Measurements from ENCODE around the gene DIS3L2. TPM values are rescaled to one million over a fixed set of nuclear protein-coding genes. Genes with fewer than 3 reads are reported as not detected.
"Not testable (repeated sequence)": the region's sequence is repeated elsewhere in the genome, so short reads cannot be mapped to it uniquely, and the experiment has no call there.

DIS3L2 gene
- total RNA-seq, 2 experiments from 2014 or later = 20.2 to 20.6 TPM

- Histone ChIP-seq H3K4me3 (ENCODE audit: low read depth, low read length, poor library complexity, severe bottlenecking) (no peak overlapping the region), H3K9me3 (ENCODE audit: low read length) (peaks cover 16% of the 10 kb centered on the region; the same call in 1 of the 2 replicates), H3K4me1 (ENCODE audit: insufficient read depth, low read length, poor library complexity, severe bottlenecking) (no peaks in the 10 kb centered on the region), H3K79me2 (ENCODE audit: insufficient read depth, low read depth, low read length) (no peaks in the 10 kb centered on the region), H3K4me2 (ENCODE audit: low read length) (no peak overlapping the region), H4K20me1 (ENCODE audit: insufficient read depth, low read length) (no peaks in the 10 kb centered on the region), H3K9me2 (ENCODE audit: insufficient read depth, low read length) (no peaks in the 10 kb centered on the region), H2AFZ (ENCODE audit: low read length) (no peak overlapping the region), H3K27ac (ENCODE audit: low read depth, low read length, poor library complexity, severe bottlenecking) (no peak overlapping the region), H3K36me3 (ENCODE audit: insufficient read depth, low read length) (no peaks in the 10 kb centered on the region; the same call in 1 of the 2 replicates)
- DNase-seq (ENCODE audit: low spot score) = peak; percentile 48
- ChIA-PET CTCF (ENCODE audit: unreplicated experiment) (interaction anchor here (0.5 kb wide), 1 partner anchor 237 kb away, joined by 3 read pairs; no protein-coding TSS in a partner anchor), POLR2A (no interaction called here)
- no peak for TF ChIP-seq CTCF (conservative IDR thresholded peaks at IDR 0.05; ENCODE audit: low read length)
- no peak for TF ChIP-seq EZH2phosphoT487 (IDR thresholded peaks at IDR 0.05; ENCODE audit: borderline replicate concordance, low read depth, low read length)
- intact Hi-C loops (cut with micrococcal nuclease; ENCODE audit: unreplicated experiment) = no loop called here
- BruUV-seq (replicated peaks) = no TSS peak
These were observed 348.1 kb downstream of the DIS3L2 start for GRCh38 chr2:232309592-232309991.

- H3K36me3 ChIP-seq (ENCODE audit: insufficient read depth, low read length) = no peaks in the 10 kb centered on the region; the same call in 1 of the 2 replicates
- ChIA-PET CTCF (ENCODE audit: unreplicated experiment) (interaction anchor here (0.5 kb wide), 1 partner anchor 238 kb away, joined by 3 read pairs; no protein-coding TSS in a partner anchor), POLR2A (interaction anchor here (0.5 kb wide), 1 partner anchor 231 kb away, joined by 3 read pairs; no protein-coding TSS in a partner anchor)
- H3K9me3 ChIP-seq (ENCODE audit: low read length) = peaks cover 16% of the 10 kb centered on the region; the same call in 1 of the 2 replicates
- H3K4me1 ChIP-seq (ENCODE audit: insufficient read depth, low read length, poor library complexity, severe bottlenecking) = no peaks in the 10 kb centered on the region
- no peak for DNase-seq (ENCODE audit: low spot score)
- TF ChIP-seq CTCF (conservative IDR thresholded peaks at IDR 0.05; ENCODE audit: low read length) = no peak
- no peaks in the 10 kb centered on the region for H3K79me2 ChIP-seq (ENCODE audit: insufficient read depth, low read depth, low read length)
- BruUV-seq (replicated peaks) = no TSS peak
- no peaks in the 10 kb centered on the region for H4K20me1 ChIP-seq (ENCODE audit: insufficient read depth, low read length)
- no peak overlapping the region for H2AFZ ChIP-seq (ENCODE audit: low read length)
- H3K4me2 ChIP-seq (ENCODE audit: low read length) = no peak overlapping the region
- intact Hi-C loops (cut with micrococcal nuclease; ENCODE audit: unreplicated experiment) = no loop called here
- no peak overlapping the region for H3K4me3 ChIP-seq (ENCODE audit: low read depth, low read length, poor library complexity, severe bottlenecking)
- H3K27ac ChIP-seq (ENCODE audit: low read depth, low read length, poor library complexity, severe bottlenecking) = no peak overlapping the region
- H3K9me2 ChIP-seq (ENCODE audit: insufficient read depth, low read length) = no peaks in the 10 kb centered on the region
These were observed 348.6 kb downstream of the DIS3L2 start for GRCh38 chr2:232310121-232310520.

- Histone ChIP-seq H3K36me3 (ENCODE audit: insufficient read depth, low read length) (no peaks in the 10 kb centered on the region; the same call in 1 of the 2 replicates), H3K4me1 (ENCODE audit: insufficient read depth, low read length, poor library complexity, severe bottlenecking) (no peaks in the 10 kb centered on the region), H3K4me3 (ENCODE audit: low read depth, low read length, poor library complexity, severe bottlenecking) (no peak overlapping the region), H3K9me2 (ENCODE audit: insufficient read depth, low read length) (no peaks in the 10 kb centered on the region), H3K4me2 (ENCODE audit: low read length) (no peak overlapping the region), H2AFZ (ENCODE audit: low read length) (no peak overlapping the region), H3K27ac (ENCODE audit: low read depth, low read length, poor library complexity, severe bottlenecking) (no peak overlapping the region), H4K20me1 (ENCODE audit: insufficient read depth, low read length) (no peaks in the 10 kb centered on the region), H3K79me2 (ENCODE audit: insufficient read depth, low read depth, low read length) (no peaks in the 10 kb centered on the region), H3K9me3 (ENCODE audit: low read length) (peaks cover 16% of the 10 kb centered on the region; the same call in 1 of the 2 replicates)
- no peak for DNase-seq (ENCODE audit: low spot score)
- TF ChIP-seq CTCF (conservative IDR thresholded peaks at IDR 0.05; ENCODE audit: low read length) (no peak), EZH2phosphoT487 (IDR thresholded peaks at IDR 0.05; ENCODE audit: borderline replicate concordance, low read depth, low read length) (no peak)
- no TSS peak for BruUV-seq (replicated peaks)
- POLR2A ChIA-PET = interaction anchor here (0.5 kb wide), 2 partner anchors 231 to 1726 kb away, joined by 3 to 4 read pairs; no protein-coding TSS in a partner anchor
- CTCF ChIA-PET (ENCODE audit: unreplicated experiment) = no interaction called here
- intact Hi-C loops (cut with micrococcal nuclease; ENCODE audit: unreplicated experiment) = no loop called here
These were observed 349.2 kb downstream of the DIS3L2 start for GRCh38 chr2:232310696-232311095.

GRCh38 chr2:232313645-232314044, 352.1 kb downstream of the DIS3L2 start:
- CTCF ChIA-PET (ENCODE audit: unreplicated experiment); H3K36me3 ChIP-seq (ENCODE audit: insufficient read depth, low read length); H3K27ac ChIP-seq (ENCODE audit: low read depth, low read length, poor library complexity, severe bottlenecking); intact Hi-C loops (cut with micrococcal nuclease; ENCODE audit: unreplicated experiment); POLR2A ChIA-PET; BruUV-seq (replicated peaks); DNase-seq (ENCODE audit: low spot score); H3K4me1 ChIP-seq (ENCODE audit: insufficient read depth, low read length, poor library complexity, severe bottlenecking); H3K4me3 ChIP-seq (ENCODE audit: low read depth, low read length, poor library complexity, severe bottlenecking); H3K79me2 ChIP-seq (ENCODE audit: insufficient read depth, low read depth, low read length); H3K9me2 ChIP-seq (ENCODE audit: insufficient read depth, low read length); H4K20me1 ChIP-seq (ENCODE audit: insufficient read depth, low read length); H3K4me2 ChIP-seq (ENCODE audit: low read length); H2AFZ ChIP-seq (ENCODE audit: low read length): not testable (repeated sequence)
- H3K9me3 ChIP-seq (ENCODE audit: low read length) = peaks cover 16% of the 10 kb centered on the region; the same call in 1 of the 2 replicates

Measured in OCI-LY7 (cell line).